Medulla oblongata (tissue), 1 donor: ENCODE measurements around the gene CXADR.

Source experiments
- DNase-seq: peaks from one replicate; pipeline ENCODE4 v3.0.0-alpha.2; 2015; ENCODE audit errors: extremely low spot score

The CXADR gene

GRCh38 chr21:17540530-17540929 is 27.7 kb downstream of the CXADR start:
- no peak for DNase-seq

GRCh38 chr21:17542371-17543011 is 29.6 kb downstream of the CXADR start:
- DNase-seq = peak; percentile 58

- no peak for DNase-seq
These were observed 32.2 kb downstream of the CXADR start for GRCh38 chr21:17545007-17545406.

GRCh38 chr21:17548262-17548661 is 35.4 kb downstream of the CXADR start:
- no peak for DNase-seq

- DNase-seq = no peak
These were observed 37.9 kb downstream of the CXADR start for GRCh38 chr21:17550671-17551308.

- DNase-seq = no peak
These were observed 39.6 kb downstream of the CXADR start for GRCh38 chr21:17552410-17552809.

GRCh38 chr21:17554120-17554519 is 41.3 kb downstream of the CXADR start:
- no peak for DNase-seq

GRCh38 chr21:17554679-17555465 is 42.0 kb downstream of the CXADR start:
- DNase-seq = peak; percentile 85

- no peak for DNase-seq
These were observed 47.7 kb downstream of the CXADR start for GRCh38 chr21:17560377-17561025.

- no peak for DNase-seq
These were observed 57.9 kb downstream of the CXADR start for GRCh38 chr21:17570786-17571185.

GRCh38 chr21:17572431-17572830 is 59.6 kb downstream of the CXADR start:
- DNase-seq = no peak

- no peak for DNase-seq
These were observed 62.2 kb downstream of the CXADR start for GRCh38 chr21:17575076-17575475.

GRCh38 chr21:17576080-17576835 is 63.4 kb downstream of the CXADR start:
- DNase-seq = no peak

- no peak for DNase-seq
These were observed 64.9 kb downstream of the CXADR start for GRCh38 chr21:17577701-17578100.

- no peak for DNase-seq
These were observed 65.3 kb downstream of the CXADR start for GRCh38 chr21:17578162-17578561.

- no peak for DNase-seq
These were observed 66.0 kb downstream of the CXADR start for GRCh38 chr21:17578876-17579275.

GRCh38 chr21:17580319-17580718 is 67.5 kb downstream of the CXADR start:
- DNase-seq = no peak

GRCh38 chr21:17583898-17584297 is 71.1 kb downstream of the CXADR start:
- no peak for DNase-seq

GRCh38 chr21:17585875-17586450 is 73.1 kb downstream of the CXADR start:
- DNase-seq = peak; percentile 82

- DNase-seq = no peak
These were observed 77.6 kb downstream of the CXADR start for GRCh38 chr21:17590430-17590829.

- no peak for DNase-seq
These were observed 84.8 kb downstream of the CXADR start for GRCh38 chr21:17597680-17598079.
